Measurements from ENCODE around the gene HGS. TPM values are rescaled to one million over a fixed set of nuclear protein-coding genes. Genes with fewer than 3 reads are reported as not detected.
A peak's percentile ranks its signal among the peaks of the same experiment; 100 is the strongest.

The HGS gene
- total and polyA plus RNA-seq, 2 of the 13 experiments (the other 11 are each of a cell fraction or from before 2014, with no cell fraction given) = 73.3 to 78.1 TPM

DNA sequence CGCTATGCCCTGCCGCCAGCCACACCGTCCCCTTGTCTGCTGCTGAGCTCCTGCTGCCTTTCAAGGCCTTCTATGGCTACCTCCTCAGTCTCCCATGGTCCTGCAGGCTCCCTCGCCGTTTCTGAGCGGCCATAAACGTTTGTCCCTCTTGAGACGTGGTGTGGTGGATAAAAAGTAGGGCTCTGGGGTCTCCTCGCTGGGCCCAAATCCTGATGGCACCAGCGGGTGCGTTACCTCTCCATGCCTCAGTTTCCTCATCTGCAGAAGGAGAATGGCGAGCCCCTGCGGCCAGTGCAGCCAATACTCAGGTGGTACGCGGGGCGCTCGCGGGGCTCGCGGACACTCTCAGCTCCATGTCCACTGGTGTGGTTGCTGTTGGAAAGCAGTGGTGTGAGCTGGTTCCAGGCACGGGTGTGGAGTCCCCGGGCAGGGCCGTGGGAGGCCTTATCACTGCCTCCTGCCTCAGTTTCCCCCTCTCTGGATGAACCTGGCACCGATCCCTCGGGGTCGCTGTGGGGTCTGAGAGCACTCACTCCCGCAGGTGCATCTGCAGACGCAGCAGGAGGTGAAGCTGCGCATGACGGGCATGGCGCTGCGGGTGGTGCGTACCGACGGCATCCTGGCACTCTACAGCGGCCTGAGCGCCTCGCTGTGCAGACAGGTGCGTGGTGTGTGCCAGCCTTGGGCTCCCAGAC is 30.7 kb downstream of the HGS start (continued):
- TF ChIP-seq MAZ (IDR thresholded peaks at IDR 0.05; ENCODE audit: borderline replicate concordance, low read depth, low read length) (no peak), MAZ (CRISPR knock-in tag; IDR thresholded peaks at IDR 0.05; ENCODE audit: low read depth) (no peak), ZNF891 (CRISPR knock-in tag; IDR thresholded peaks at IDR 0.05) (0 out of 2 replicates have a peak, but pooled peaks have one; percentile 18), HNF4G (IDR thresholded peaks at IDR 0.05; ENCODE audit: borderline replicate concordance, low read depth, low read length) (no peak), HNF4G (CRISPR knock-in tag; IDR thresholded peaks at IDR 0.05; ENCODE audit: borderline replicate concordance, low read depth) (peak; percentile 18; the same call in 1 of the 2 replicates), ZNF17 (CRISPR knock-in tag; IDR thresholded peaks at IDR 0.05) (no peak), MED13 (CRISPR knock-in tag; IDR thresholded peaks at IDR 0.05) (0 out of 2 replicates have a peak, but pooled peaks have one; percentile 2), ZEB1 (IDR thresholded peaks at IDR 0.05; ENCODE audit: insufficient replicate concordance, low read depth) (no peak)
- TF ChIP-seq, protein P1, sequence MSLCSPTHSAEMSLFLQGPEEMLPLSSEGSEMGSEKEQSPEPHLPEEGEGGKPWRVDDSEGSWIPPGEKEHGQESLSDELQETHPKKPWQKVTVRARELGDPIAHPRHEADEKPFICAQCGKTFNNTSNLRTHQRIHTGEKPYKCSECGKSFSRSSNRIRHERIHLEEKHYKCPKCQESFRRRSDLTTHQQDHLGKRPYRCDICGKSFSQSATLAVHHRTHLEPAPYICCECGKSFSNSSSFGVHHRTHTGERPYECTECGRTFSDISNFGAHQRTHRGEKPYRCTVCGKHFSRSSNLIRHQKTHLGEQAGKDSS (CRISPR knock-in tag; IDR thresholded peaks at IDR 0.05; ENCODE audit: borderline replicate concordance, low read depth) = 0 out of 2 replicates have a peak, but pooled peaks have one; percentile 3
- TF ChIP-seq, protein P2, sequence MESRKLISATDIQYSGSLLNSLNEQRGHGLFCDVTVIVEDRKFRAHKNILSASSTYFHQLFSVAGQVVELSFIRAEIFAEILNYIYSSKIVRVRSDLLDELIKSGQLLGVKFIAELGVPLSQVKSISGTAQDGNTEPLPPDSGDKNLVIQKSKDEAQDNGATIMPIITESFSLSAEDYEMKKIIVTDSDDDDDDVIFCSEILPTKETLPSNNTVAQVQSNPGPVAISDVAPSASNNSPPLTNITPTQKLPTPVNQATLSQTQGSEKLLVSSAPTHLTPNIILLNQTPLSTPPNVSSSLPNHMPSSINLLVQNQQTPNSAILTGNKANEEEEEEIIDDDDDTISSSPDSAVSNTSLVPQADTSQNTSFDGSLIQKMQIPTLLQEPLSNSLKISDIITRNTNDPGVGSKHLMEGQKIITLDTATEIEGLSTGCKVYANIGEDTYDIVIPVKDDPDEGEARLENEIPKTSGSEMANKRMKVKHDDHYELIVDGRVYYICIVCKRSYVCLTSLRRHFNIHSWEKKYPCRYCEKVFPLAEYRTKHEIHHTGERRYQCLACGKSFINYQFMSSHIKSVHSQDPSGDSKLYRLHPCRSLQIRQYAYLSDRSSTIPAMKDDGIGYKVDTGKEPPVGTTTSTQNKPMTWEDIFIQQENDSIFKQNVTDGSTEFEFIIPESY (CRISPR knock-in tag; IDR thresholded peaks at IDR 0.05) = peak; percentile 86
- TF ChIP-seq, protein P3, sequence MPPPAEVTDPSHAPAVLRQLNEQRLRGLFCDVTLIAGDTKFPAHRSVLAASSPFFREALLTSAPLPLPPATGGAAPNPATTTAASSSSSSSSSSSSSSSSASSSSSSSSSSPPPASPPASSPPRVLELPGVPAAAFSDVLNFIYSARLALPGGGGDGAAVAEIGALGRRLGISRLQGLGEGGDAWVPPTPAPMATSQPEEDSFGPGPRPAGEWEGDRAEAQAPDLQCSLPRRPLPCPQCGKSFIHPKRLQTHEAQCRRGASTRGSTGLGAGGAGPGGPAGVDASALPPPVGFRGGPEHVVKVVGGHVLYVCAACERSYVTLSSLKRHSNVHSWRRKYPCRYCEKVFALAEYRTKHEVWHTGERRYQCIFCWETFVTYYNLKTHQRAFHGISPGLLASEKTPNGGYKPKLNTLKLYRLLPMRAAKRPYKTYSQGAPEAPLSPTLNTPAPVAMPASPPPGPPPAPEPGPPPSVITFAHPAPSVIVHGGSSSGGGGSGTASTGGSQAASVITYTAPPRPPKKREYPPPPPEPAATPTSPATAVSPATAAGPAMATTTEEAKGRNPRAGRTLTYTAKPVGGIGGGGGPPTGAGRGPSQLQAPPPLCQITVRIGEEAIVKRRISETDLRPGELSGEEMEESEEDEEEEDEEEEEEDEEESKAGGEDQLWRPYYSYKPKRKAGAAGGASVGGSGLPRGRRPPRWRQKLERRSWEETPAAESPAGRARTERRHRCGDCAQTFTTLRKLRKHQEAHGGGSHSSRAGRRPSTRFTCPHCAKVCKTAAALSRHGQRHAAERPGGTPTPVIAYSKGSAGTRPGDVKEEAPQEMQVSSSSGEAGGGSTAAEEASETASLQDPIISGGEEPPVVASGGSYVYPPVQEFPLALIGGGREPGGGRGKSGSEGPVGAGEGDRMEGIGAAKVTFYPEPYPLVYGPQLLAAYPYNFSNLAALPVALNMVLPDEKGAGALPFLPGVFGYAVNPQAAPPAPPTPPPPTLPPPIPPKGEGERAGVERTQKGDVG (CRISPR knock-in tag; IDR thresholded peaks at IDR 0.05; ENCODE audit: borderline replicate concordance) = peak; percentile 87
- TF ChIP-seq, protein P4, sequence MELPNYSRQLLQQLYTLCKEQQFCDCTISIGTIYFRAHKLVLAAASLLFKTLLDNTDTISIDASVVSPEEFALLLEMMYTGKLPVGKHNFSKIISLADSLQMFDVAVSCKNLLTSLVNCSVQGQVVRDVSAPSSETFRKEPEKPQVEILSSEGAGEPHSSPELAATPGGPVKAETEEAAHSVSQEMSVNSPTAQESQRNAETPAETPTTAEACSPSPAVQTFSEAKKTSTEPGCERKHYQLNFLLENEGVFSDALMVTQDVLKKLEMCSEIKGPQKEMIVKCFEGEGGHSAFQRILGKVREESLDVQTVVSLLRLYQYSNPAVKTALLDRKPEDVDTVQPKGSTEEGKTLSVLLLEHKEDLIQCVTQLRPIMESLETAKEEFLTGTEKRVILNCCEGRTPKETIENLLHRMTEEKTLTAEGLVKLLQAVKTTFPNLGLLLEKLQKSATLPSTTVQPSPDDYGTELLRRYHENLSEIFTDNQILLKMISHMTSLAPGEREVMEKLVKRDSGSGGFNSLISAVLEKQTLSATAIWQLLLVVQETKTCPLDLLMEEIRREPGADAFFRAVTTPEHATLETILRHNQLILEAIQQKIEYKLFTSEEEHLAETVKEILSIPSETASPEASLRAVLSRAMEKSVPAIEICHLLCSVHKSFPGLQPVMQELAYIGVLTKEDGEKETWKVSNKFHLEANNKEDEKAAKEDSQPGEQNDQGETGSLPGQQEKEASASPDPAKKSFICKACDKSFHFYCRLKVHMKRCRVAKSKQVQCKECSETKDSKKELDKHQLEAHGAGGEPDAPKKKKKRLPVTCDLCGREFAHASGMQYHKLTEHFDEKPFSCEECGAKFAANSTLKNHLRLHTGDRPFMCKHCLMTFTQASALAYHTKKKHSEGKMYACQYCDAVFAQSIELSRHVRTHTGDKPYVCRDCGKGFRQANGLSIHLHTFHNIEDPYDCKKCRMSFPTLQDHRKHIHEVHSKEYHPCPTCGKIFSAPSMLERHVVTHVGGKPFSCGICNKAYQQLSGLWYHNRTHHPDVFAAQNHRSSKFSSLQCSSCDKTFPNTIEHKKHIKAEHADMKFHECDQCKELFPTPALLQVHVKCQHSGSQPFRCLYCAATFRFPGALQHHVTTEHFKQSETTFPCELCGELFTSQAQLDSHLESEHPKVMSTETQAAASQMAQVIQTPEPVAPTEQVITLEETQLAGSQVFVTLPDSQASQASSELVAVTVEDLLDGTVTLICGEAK (IDR thresholded peaks at IDR 0.05) = no peak
- TF ChIP-seq, protein P4 (CRISPR knock-in tag; IDR thresholded peaks at IDR 0.05) = no peak
